ENCODE measurements around the gene ZSCAN2. TPM values are rescaled to one million over a fixed set of nuclear protein-coding genes. Genes with fewer than 3 reads are reported as not detected.

The ZSCAN2 gene
- total and polyA plus RNA-seq, 4 donors = 1.3 to 7.1 (median 5.4) TPM

DNA sequence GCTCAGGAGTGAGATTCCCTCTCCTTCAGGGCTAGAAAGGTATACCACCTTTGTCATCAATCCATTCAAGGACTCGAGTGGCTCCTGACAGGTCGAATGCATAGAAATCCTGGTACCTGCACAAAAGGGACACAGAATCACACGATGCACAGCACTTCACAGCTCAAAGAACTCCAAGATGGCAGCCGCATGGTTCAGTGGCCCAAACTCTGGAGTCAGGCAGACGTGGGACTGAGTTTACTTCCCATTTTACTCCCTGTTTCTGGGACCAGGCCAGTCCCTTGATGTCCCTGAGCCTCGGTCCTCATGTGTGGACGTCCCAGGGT lies 52.7 kb downstream of the ZSCAN2 start:
- ATAC-seq (ENCODE audit: low FRiP score) (peak; percentile 5), DNase-seq (no peak)
- Histone ChIP-seq H3K27me3 (ENCODE audit: control insufficient read depth in 1 of 2, insufficient read depth in 2 of 2, low read length in 1 of 2) (no peaks in the 10 kb centered on the region), H3K36me3 (ENCODE audit: control insufficient read depth in 1 of 2, insufficient read depth in 2 of 2, low read length in 1 of 2) (peaks cover 0 to 2% of the 10 kb centered on the region in 2 donors), H3K27ac (ENCODE audit: low read depth in 1 of 2, low read length in 2 of 2) (peak overlapping the region in 1 of 2 donors; percentile 18), H3K9me3 (ENCODE audit: control insufficient read depth, low read length) (no peaks in the 10 kb centered on the region), H3K4me1 (ENCODE audit: control insufficient read depth in 1 of 2, insufficient read depth in 2 of 2, low read length in 2 of 2) (no peaks in the 10 kb centered on the region), H3K4me3 (ENCODE audit: low read length in 2 of 2) (peak overlapping the region; percentile 41 to 43)
- WGBS, 2 donors = 14 to 16% methylated on average over 7 of the region's 7 CpGs
- intact Hi-C loops (cut with DNase I) = no loop called here

DNA sequence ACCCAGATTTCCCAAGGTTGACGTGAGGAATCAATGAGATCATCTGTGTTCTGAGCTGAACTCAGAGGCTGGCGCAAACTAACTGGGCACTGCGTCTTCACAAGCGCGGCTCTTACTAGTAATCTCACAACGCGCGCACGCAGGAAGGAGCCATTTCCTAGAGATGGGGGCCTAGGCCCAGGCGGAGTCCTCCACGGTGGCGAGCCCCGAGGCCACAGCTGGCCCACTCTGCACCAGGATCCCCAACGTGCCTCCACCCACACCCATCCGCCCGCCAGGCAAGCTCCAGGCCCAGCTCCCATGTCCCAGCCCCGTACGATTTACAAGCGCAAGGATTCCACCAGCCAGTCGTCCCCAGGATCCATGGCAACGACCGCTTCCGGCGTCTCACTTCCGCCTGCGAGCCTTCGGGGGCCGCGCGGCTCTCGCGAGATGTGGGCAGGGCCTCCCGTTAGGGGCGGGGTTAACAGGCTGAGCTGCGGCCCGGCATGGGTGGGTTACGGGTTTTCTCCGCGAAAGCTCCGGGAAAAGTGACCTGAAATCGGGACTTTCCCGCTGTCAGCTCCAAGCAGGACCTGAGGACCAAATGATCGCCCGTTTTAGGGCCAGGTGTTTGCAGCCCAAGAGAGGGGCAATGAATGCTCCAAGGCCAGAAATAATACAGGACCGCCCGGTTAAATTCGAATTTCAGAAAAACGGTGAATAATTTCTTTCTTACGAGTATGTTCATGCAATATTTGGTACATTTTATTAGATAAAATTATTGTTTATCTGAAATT lies 53.3 kb downstream of the ZSCAN2 start, which contains the start of gene WDR73:
TSS of gene WDR73 (minus strand) at position 374 of the 779 bp plus-strand sequence. CDS start at position 365, 9 bp downstream.
- ATAC-seq (ENCODE audit: low FRiP score) = peak; percentile 98
- H3K27ac ChIP-seq (ENCODE audit: low read depth in 1 of 2, low read length in 2 of 2) = peak within 1 kb of the TSS in 1 of 2 donors; percentile 80
- 0 to 1% methylated on average over 46 to 49 of the region's 49 CpGs for WGBS, 2 donors
- peak; percentile 98 to 100 for DNase-seq
- no peaks in the 10 kb centered on the region for H3K9me3 ChIP-seq (ENCODE audit: control insufficient read depth, low read length)
- intact Hi-C loops (cut with DNase I) = no loop called here
- H3K4me3 ChIP-seq (ENCODE audit: low read length in 2 of 2) = peak within 1 kb of the TSS; percentile 51 to 79
- no peaks in the 10 kb centered on the region for H3K4me1 ChIP-seq (ENCODE audit: control insufficient read depth in 1 of 2, insufficient read depth in 2 of 2, low read length in 2 of 2)
- H3K27me3 ChIP-seq (ENCODE audit: control insufficient read depth in 1 of 2, insufficient read depth in 2 of 2, low read length in 1 of 2) = no peaks in the 10 kb centered on the region
- no peaks in the 10 kb centered on the region for H3K36me3 ChIP-seq (ENCODE audit: control insufficient read depth in 1 of 2, insufficient read depth in 2 of 2, low read length in 1 of 2)

DNA sequence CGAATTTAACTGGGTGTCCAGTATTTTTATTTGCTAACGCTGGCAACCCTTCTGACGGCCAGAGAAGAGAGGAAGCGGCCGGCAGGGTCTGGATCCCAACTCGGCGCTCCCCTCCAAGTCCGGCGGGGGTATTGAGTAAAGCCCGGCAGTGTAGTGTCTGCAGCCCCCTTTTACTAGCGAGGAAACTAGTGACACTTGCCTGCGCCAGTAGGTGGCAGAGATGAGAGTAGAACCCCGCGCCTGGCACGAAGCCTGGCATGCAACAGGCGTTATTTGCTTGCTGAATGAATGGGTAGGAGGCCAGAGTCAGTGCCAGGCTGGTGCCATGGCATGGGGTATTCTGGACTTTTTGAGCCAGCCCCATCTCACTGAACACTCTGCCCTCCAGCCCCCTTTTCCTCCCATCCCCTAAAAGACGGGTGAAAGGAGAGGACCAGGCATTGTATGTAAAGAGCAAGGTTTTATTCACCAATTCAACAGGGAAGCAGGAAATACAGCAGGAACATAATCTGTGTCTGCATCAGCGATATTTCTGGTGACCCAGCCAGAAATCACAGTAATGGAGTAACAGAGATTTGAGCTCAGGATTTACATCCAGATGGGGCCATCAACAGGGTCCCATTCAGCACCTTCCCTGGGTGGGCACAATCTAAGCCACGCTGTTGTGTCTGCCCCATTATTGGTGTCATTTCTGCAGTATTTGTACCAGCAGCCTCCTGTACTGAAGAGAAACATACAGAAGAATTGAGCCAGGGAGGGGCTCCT lies 54.1 kb downstream of the ZSCAN2 start:
- ATAC-seq (ENCODE audit: low FRiP score) = peak; percentile 63
- Histone ChIP-seq H3K27ac (ENCODE audit: low read depth in 1 of 2, low read length in 2 of 2) (peak overlapping the region in 1 of 2 donors; percentile 80), H3K36me3 (ENCODE audit: control insufficient read depth in 1 of 2, insufficient read depth in 2 of 2, low read length in 1 of 2) (no peaks in the 10 kb centered on the region), H3K4me1 (ENCODE audit: control insufficient read depth in 1 of 2, insufficient read depth in 2 of 2, low read length in 2 of 2) (no peaks in the 10 kb centered on the region), H3K4me3 (ENCODE audit: low read length in 2 of 2) (peak overlapping the region; percentile 51 to 79), H3K27me3 (ENCODE audit: control insufficient read depth in 1 of 2, insufficient read depth in 2 of 2, low read length in 1 of 2) (no peaks in the 10 kb centered on the region), H3K9me3 (ENCODE audit: control insufficient read depth, low read length) (no peaks in the 10 kb centered on the region)
- WGBS, 2 donors = 3 to 5% methylated on average over 19 of the region's 19 CpGs
- intact Hi-C loops (cut with DNase I) = loop anchor here in 1 of 2 donors (5.0 kb wide), 4 partner anchors 62 to 277 kb away; partner anchors contain the start of genes ALPK3, SEC11A and ZNF592
- DNase-seq = peak; percentile 89 to 91

DNA sequence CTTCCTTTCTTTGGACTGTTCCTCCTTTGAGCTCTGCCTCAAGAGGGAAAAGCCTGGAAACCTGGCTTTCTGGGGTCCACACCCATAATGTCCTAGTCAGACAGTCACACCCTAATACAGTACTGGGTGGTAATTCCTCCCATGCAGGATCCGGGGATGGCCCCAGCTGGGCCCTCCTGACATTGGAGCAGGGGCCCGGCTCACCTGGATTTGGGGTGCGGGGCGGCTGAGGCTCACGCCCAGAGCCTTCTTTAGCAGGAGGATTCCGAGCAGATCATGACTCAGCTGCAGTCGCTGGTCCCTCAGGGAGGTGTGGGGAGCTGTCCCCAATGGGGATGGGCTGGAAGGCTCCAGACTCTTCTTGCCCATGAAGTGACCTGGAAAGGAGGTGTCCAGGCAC lies 56.2 kb downstream of the ZSCAN2 start:
- Histone ChIP-seq H3K36me3 (ENCODE audit: control insufficient read depth in 1 of 2, insufficient read depth in 2 of 2, low read length in 1 of 2) (no peaks in the 10 kb centered on the region), H3K27ac (ENCODE audit: low read depth in 1 of 2, low read length in 2 of 2) (no peak overlapping the region), H3K4me1 (ENCODE audit: control insufficient read depth in 1 of 2, insufficient read depth in 2 of 2, low read length in 2 of 2) (no peaks in the 10 kb centered on the region), H3K9me3 (ENCODE audit: control insufficient read depth, low read length) (no peaks in the 10 kb centered on the region), H3K27me3 (ENCODE audit: control insufficient read depth in 1 of 2, insufficient read depth in 2 of 2, low read length in 1 of 2) (no peaks in the 10 kb centered on the region), H3K4me3 (ENCODE audit: low read length in 2 of 2) (no peak overlapping the region)
- DNase-seq = no peak
- no peak for ATAC-seq (ENCODE audit: low FRiP score)
- intact Hi-C loops (cut with DNase I) = loop anchor here in 1 of 2 donors (5.0 kb wide), 4 partner anchors 60 to 275 kb away; partner anchors contain the start of genes ALPK3, SEC11A and ZNF592
- WGBS, 2 donors = 87 to 92% methylated on average over 7 of the region's 7 CpGs

DNA sequence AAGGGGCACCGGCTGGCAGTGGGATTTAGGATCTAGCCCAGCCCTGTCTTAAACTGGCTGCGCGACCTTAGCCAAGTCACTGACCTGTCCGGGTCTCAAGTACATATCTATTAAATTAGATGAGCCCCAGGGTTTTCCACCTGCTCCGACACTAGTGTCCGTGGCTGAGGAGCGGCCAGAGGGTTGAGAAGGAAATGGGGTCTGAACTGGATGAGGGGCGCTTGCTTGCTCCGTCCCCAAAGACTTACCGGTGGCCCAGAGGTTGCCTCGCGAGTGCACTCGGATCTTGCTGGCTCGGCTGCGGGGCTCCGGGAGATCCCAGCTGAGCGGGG lies 56.9 kb downstream of the ZSCAN2 start:
- DNase-seq (no peak), ATAC-seq (ENCODE audit: low FRiP score) (no peak)
- WGBS, 2 donors = 14 to 22% methylated on average over 17 of the region's 17 CpGs
- no peaks in the 10 kb centered on the region for H3K27me3 ChIP-seq (ENCODE audit: control insufficient read depth in 1 of 2, insufficient read depth in 2 of 2, low read length in 1 of 2)
- H3K4me1 ChIP-seq (ENCODE audit: control insufficient read depth in 1 of 2, insufficient read depth in 2 of 2, low read length in 2 of 2) = no peaks in the 10 kb centered on the region
- H3K9me3 ChIP-seq (ENCODE audit: control insufficient read depth, low read length) = no peaks in the 10 kb centered on the region
- H3K36me3 ChIP-seq (ENCODE audit: control insufficient read depth in 1 of 2, insufficient read depth in 2 of 2, low read length in 1 of 2) = no peaks in the 10 kb centered on the region
- intact Hi-C loops (cut with DNase I) = loop anchor here in 1 of 2 donors (5.0 kb wide), 4 partner anchors 60 to 275 kb away; partner anchors contain the start of genes ALPK3, SEC11A and ZNF592
- peak overlapping the region in 1 of 2 donors; percentile 70 for H3K27ac ChIP-seq (ENCODE audit: low read depth in 1 of 2, low read length in 2 of 2)
- H3K4me3 ChIP-seq (ENCODE audit: low read length in 2 of 2) = peak overlapping the region; percentile 58 to 63

DNA sequence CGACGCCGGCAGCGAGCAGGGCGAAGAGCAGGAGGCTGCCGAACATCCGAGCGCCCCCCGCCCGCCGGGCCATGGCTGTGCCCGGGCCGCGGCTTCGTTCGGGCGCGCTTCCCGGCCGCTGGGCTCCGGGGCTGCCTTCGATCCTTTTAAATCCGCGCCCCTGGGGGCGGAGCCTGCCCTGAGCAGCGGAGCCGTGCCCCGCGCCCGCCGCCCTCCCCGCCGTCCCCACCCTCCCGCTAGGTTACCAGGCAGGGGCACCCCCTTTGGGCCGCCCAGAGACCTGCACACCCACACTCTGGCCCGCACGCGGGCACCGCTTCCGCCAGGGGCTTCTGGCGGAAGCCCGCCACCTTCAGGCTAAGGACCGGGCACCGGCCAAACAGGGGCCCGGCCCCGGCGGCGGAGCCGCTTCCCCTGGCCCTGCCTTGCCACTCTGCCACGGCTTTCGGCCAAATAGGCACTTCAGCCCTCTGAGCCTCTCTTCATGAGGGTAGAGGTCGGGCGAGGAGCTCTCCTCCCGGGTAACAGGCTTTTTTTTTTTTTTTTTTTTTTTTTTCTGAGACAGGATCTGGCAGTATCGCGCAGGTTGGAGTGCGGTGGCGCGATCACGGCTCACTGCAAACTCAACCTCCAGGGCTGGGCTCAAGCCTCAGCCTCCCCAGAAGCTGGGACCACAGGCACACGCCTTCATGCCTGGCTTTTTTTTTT lies 57.4 kb downstream of the ZSCAN2 start, which contains the start of gene NMB:
TSS of gene NMB (minus strand) at position 120 of the 708 bp plus-strand sequence. CDS start at position 73, 47 bp downstream.
- H3K27ac ChIP-seq (ENCODE audit: low read depth in 1 of 2, low read length in 2 of 2) = peak within 1 kb of the TSS in 1 of 2 donors; percentile 84
- H3K27me3 ChIP-seq (ENCODE audit: control insufficient read depth in 1 of 2, insufficient read depth in 2 of 2, low read length in 1 of 2) = no peaks in the 10 kb centered on the region
- no peaks in the 10 kb centered on the region for H3K9me3 ChIP-seq (ENCODE audit: control insufficient read depth, low read length)
- no peaks in the 10 kb centered on the region for H3K4me1 ChIP-seq (ENCODE audit: control insufficient read depth in 1 of 2, insufficient read depth in 2 of 2, low read length in 2 of 2)
- ATAC-seq (ENCODE audit: low FRiP score) (peak; percentile 84), DNase-seq (peak; percentile 84 to 93)
- H3K4me3 ChIP-seq (ENCODE audit: low read length in 2 of 2) = peak within 1 kb of the TSS; percentile 58 to 63
- intact Hi-C loops (cut with DNase I) = loop anchor here in 1 of 2 donors (5.0 kb wide), 4 partner anchors 59 to 274 kb away; partner anchors contain the start of genes ALPK3, SEC11A and ZNF592
- no peaks in the 10 kb centered on the region for H3K36me3 ChIP-seq (ENCODE audit: control insufficient read depth in 1 of 2, insufficient read depth in 2 of 2, low read length in 1 of 2)
- 0 to 1% methylated on average over 39 to 61 of the region's 61 CpGs for WGBS, 2 donors

DNA sequence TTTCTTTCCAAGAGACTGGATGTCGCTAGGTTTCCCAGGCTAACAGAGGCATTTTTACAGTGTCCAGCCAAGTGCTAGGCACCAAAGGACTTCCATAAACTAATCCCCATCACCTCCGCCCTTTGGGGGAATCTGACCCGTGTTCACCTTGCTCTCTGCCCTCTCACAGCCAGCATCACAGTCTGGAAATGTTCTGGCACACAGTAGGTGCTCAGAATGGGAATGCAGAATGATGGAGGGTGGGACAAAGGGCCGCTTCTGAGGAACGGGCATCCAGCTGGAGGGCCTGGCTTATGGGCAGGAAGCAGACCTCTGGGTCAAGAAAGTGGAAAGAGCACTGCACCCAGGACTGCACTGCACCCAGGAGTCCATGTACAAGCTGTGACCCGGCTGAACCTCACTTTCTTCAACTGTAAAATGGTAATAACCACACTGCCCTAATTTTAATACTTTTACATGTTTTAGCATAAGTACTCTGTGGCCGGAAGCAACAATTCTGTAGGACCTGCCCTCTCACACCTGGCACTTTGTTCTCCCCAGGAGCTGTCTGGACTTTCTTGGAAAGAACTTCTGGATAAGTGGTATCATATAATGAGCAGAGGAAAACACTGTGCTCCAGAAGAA lies 58.1 kb downstream of the ZSCAN2 start:
- ATAC-seq (ENCODE audit: low FRiP score) (no peak), DNase-seq (no peak)
- H3K4me3 ChIP-seq (ENCODE audit: low read length in 2 of 2) = no peak overlapping the region
- WGBS, 2 donors = 48 to 51% methylated on average over 7 of the region's 7 CpGs
- H3K36me3 ChIP-seq (ENCODE audit: control insufficient read depth in 1 of 2, insufficient read depth in 2 of 2, low read length in 1 of 2) = no peaks in the 10 kb centered on the region
- H3K27ac ChIP-seq (ENCODE audit: low read depth in 1 of 2, low read length in 2 of 2) = peak overlapping the region in 1 of 2 donors; percentile 84
- H3K4me1 ChIP-seq (ENCODE audit: control insufficient read depth in 1 of 2, insufficient read depth in 2 of 2, low read length in 2 of 2) = no peaks in the 10 kb centered on the region
- no peaks in the 10 kb centered on the region for H3K9me3 ChIP-seq (ENCODE audit: control insufficient read depth, low read length)
- no peaks in the 10 kb centered on the region for H3K27me3 ChIP-seq (ENCODE audit: control insufficient read depth in 1 of 2, insufficient read depth in 2 of 2, low read length in 1 of 2)
- intact Hi-C loops (cut with DNase I) = loop anchor here in 1 of 2 donors (5.0 kb wide), 4 partner anchors 58 to 273 kb away; partner anchors contain the start of genes ALPK3, SEC11A and ZNF592
